OCI-LY7 (cell line): ENCODE data around the gene CAMKK1.

Source experiments
- EZH2phosphoT487 ChIP-seq: fragments of 200-600 bp; sonication (generic); IDR thresholded peaks from 2 replicates; pipeline ENCODE4 v1.6.1; 2018; ENCODE audit warnings: low read depth, borderline replicate concordance, mild to moderate bottlenecking, mixed run types, antibody characterized with exemption, low read length, moderate library complexity, mixed read lengths
- TF ChIP-seq, protein P1 (sequence below): fragments of 200-600 bp; sonication (generic); conservative IDR thresholded peaks from 2 replicates; pipeline ENCODE4 v1.5.1; 2014; ENCODE audit warnings: mild to moderate bottlenecking, antibody characterized with exemption, low read length, moderate library complexity, mixed read lengths

- TF ChIP-seq EZH2phosphoT487 = no peak
- TF ChIP-seq, protein P1, sequence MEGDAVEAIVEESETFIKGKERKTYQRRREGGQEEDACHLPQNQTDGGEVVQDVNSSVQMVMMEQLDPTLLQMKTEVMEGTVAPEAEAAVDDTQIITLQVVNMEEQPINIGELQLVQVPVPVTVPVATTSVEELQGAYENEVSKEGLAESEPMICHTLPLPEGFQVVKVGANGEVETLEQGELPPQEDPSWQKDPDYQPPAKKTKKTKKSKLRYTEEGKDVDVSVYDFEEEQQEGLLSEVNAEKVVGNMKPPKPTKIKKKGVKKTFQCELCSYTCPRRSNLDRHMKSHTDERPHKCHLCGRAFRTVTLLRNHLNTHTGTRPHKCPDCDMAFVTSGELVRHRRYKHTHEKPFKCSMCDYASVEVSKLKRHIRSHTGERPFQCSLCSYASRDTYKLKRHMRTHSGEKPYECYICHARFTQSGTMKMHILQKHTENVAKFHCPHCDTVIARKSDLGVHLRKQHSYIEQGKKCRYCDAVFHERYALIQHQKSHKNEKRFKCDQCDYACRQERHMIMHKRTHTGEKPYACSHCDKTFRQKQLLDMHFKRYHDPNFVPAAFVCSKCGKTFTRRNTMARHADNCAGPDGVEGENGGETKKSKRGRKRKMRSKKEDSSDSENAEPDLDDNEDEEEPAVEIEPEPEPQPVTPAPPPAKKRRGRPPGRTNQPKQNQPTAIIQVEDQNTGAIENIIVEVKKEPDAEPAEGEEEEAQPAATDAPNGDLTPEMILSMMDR = no peak
Observed at GRCh38 chr17:3927628-3928340, 34.9 kb upstream of the CAMKK1 start.
